Mesenchymal stem cell (in vitro differentiated cells and primary cell): ENCODE data around the gene OR52E4. TPM values are rescaled to one million over a fixed set of nuclear protein-coding genes. Genes with fewer than 3 reads are reported as not detected.

ENCODE experiments used
- DNase-seq: peaks from one replicate; pipeline ENCODE4 v3.0.0-alpha.2; 2013
- H2AFZ ChIP-seq: one replicate; pipeline ENCODE4 v1.6.1; 2013; ENCODE audit warnings: low read depth, mild to moderate bottlenecking, control low read depth, inconsistent platforms, low read length, moderate library complexity
- H2AK5ac ChIP-seq: 2 replicates; pipeline ENCODE4 v1.6.1; 2013; ENCODE audit warnings: low read length, moderate library complexity, mild to moderate bottlenecking, inconsistent platforms; ENCODE audit not compliant: severe bottlenecking
- H2BK120ac ChIP-seq: one replicate; pipeline ENCODE4 v1.6.1; 2013; ENCODE audit warnings: low read depth, mild to moderate bottlenecking, inconsistent platforms, low read length, moderate library complexity
- H2BK12ac ChIP-seq, 2 experiments: one replicate each; pipeline ENCODE4 v1.6.1; 2013; ENCODE audit warnings: inconsistent platforms in 2 of 2, low read length in 2 of 2, mild to moderate bottlenecking in 2 of 2, moderate library complexity in 2 of 2, control low read depth in 1 of 2
- H2BK15ac ChIP-seq: one replicate; pipeline ENCODE4 v1.6.1; 2013; ENCODE audit warnings: mild to moderate bottlenecking, low read depth, inconsistent platforms; ENCODE audit not compliant: poor library complexity, severe bottlenecking
- H2BK5ac ChIP-seq: 2 replicates; pipeline ENCODE4 v1.6.1; 2013; ENCODE audit warnings: low read depth, mild to moderate bottlenecking, low read length, control low read depth, inconsistent platforms; ENCODE audit not compliant: poor library complexity, severe bottlenecking
- H3K14ac ChIP-seq, 2 experiments: one replicate each; pipeline ENCODE4 v1.6.1; 2013; ENCODE audit warnings: inconsistent platforms in 2 of 2, low read length in 2 of 2, control low read depth in 1 of 2, mild to moderate bottlenecking in 1 of 2, moderate library complexity in 1 of 2
- H3K18ac ChIP-seq, 2 experiments: one replicate each; pipeline ENCODE4 v1.6.1; 2013; ENCODE audit warnings: inconsistent platforms in 2 of 2, low read length in 2 of 2, control low read depth in 1 of 2, low read depth in 1 of 2, mild to moderate bottlenecking in 1 of 2
- H3K23ac ChIP-seq, 2 experiments: one replicate each; pipeline ENCODE4 v1.6.1; 2013; ENCODE audit warnings: inconsistent platforms in 2 of 2, low read length in 2 of 2, mild to moderate bottlenecking in 2 of 2, moderate library complexity in 2 of 2, control low read depth in 1 of 2
- H3K27ac ChIP-seq: 2 replicates; pipeline ENCODE4 v1.5.1; 2013; ENCODE audit warnings: mild to moderate bottlenecking, moderate library complexity, low read length, control low read depth, inconsistent platforms; ENCODE audit not compliant: poor library complexity, severe bottlenecking
- H3K27me3 ChIP-seq, 2 experiments: 2 replicates each; pipeline versions ENCODE4 v1.6.1 to v1.7.0; 2013; ENCODE audit warnings: low read length in 2 of 2, mild to moderate bottlenecking in 2 of 2, moderate library complexity in 2 of 2, control low read depth in 1 of 2, inconsistent platforms in 1 of 2; ENCODE audit not compliant: control insufficient read depth in 1 of 2, insufficient read depth in 1 of 2
- H3K36me3 ChIP-seq, 2 experiments: 2 replicates each; pipeline versions ENCODE4 v1.6.1 to v1.7.0; 2013; ENCODE audit warnings: low read length in 2 of 2, control low read depth in 1 of 2, inconsistent platforms in 1 of 2, low read depth in 1 of 2, mild to moderate bottlenecking in 1 of 2; ENCODE audit not compliant: insufficient read depth in 2 of 2, control insufficient read depth in 1 of 2
- H3K4ac ChIP-seq, 2 experiments: one replicate each; pipeline ENCODE4 v1.6.1; 2013; ENCODE audit warnings: inconsistent platforms in 2 of 2, low read length in 2 of 2, mild to moderate bottlenecking in 2 of 2, moderate library complexity in 2 of 2, control low read depth in 1 of 2, low read depth in 1 of 2
- H3K4me1 ChIP-seq: 2 replicates; pipeline ENCODE4 v1.6.1; 2013; ENCODE audit warnings: low read depth, low read length, control low read depth; ENCODE audit not compliant: control insufficient read depth, insufficient read depth
- H3K4me2 ChIP-seq: 2 replicates; pipeline ENCODE4 v1.6.1; 2013; ENCODE audit warnings: low read length, mild to moderate bottlenecking, inconsistent platforms; ENCODE audit not compliant: poor library complexity, severe bottlenecking
- H3K4me3 ChIP-seq, 2 experiments: 2 replicates each; pipeline versions ENCODE4 v1.5.1 to v1.7.0; 2013; ENCODE audit warnings: low read length in 2 of 2, mild to moderate bottlenecking in 2 of 2, control low read depth in 1 of 2, low read depth in 1 of 2; ENCODE audit not compliant: insufficient read depth in 1 of 2
- H3K79me1 ChIP-seq: replicated peaks from 2 replicates; pipeline ENCODE4 v1.6.1; 2013; ENCODE audit warnings: mild to moderate bottlenecking, control low read depth, low read length, inconsistent platforms; ENCODE audit not compliant: poor library complexity, severe bottlenecking
- H3K9ac ChIP-seq: 2 replicates; pipeline ENCODE4 v1.7.0; 2013; ENCODE audit warnings: mild to moderate bottlenecking, low read length, moderate library complexity
- H3K9me3 ChIP-seq: 2 replicates; pipeline ENCODE4 v1.7.0; 2013; ENCODE audit warnings: mild to moderate bottlenecking, low read length; ENCODE audit not compliant: control insufficient read depth
- H4K8ac ChIP-seq: one replicate; pipeline ENCODE4 v1.6.1; 2013; ENCODE audit warnings: inconsistent platforms, mild to moderate bottlenecking, low read length, moderate library complexity
- H4K91ac ChIP-seq: one replicate; pipeline ENCODE4 v1.6.1; 2013; ENCODE audit warnings: mild to moderate bottlenecking, low read length, inconsistent platforms
- WGBS: methylation state at CpG from one replicate; pipeline ENCODE4 v1.1.7; 2013; ENCODE audit warnings: mixed read lengths; 5-methylcytosine and 5-hydroxymethylcytosine counted together
- polyA plus RNA-seq, 2 experiments: library from polyadenylated mRNA; stranded (reverse); fragments of 200-250 nt; gene quantifications; one replicate each; pipeline ENCODE4 v1.2.3, GENCODE V29; 2013

The OR52E4 gene
- polyA plus RNA-seq (2013, experiment 1 of 2): not detected
- polyA plus RNA-seq (2013, experiment 2 of 2): not detected

DNA sequence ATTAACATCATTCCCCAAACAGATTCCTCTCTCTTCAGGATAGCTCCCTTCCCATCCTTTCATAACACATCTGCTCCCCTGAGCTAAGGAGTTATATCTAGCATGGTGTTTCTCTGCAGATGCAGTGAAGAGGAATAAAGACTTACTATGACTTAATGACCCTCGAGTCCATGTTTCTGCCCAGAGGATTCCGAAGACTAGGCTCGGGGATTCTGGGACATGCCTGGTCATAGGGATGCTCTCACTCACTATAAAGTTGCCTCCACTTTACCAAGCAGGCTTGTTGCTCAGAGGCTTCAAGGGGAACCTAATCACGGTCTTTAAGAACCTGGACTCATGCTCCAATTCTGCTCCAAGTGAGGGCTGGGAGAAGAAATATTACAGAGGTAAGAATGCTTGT lies at the start of gene OR52E4:
OR52E4 (plus strand) TSS at position 301 of the 400 bp plus-strand sequence. CDS start 3,664 bp downstream, outside the sequence.
- Histone ChIP-seq H3K27ac (no peak within 1 kb of the TSS), H2AK5ac (no peak within 1 kb of the TSS), H3K23ac (no peak within 1 kb of the TSS), H4K91ac (no peak within 1 kb of the TSS), H3K4me3 (no peak within 1 kb of the TSS), H2AFZ (no peak within 1 kb of the TSS), H4K8ac (no peak within 1 kb of the TSS), H2BK15ac (no peak within 1 kb of the TSS), H3K4me2 (no peak within 1 kb of the TSS), H3K9ac (no peak within 1 kb of the TSS), H3K36me3 (no peaks in the 10 kb centered on the region), H3K9me3 (no peaks in the 10 kb centered on the region), H3K4me1 (no peaks in the 10 kb centered on the region), H3K18ac (no peak within 1 kb of the TSS), H3K27me3 (peaks cover 0 to 2% of the 10 kb centered on the region in 2 experiments), H2BK5ac (no peak within 1 kb of the TSS), H2BK120ac (no peak within 1 kb of the TSS), H2BK12ac (no peak within 1 kb of the TSS), H3K14ac (no peak within 1 kb of the TSS), H3K79me1 (no peaks in the 10 kb centered on the region), H3K4ac (no peak within 1 kb of the TSS)
- no peak for DNase-seq
- WGBS: 71% methylated on average over 4 of the region's 4 CpGs

DNA sequence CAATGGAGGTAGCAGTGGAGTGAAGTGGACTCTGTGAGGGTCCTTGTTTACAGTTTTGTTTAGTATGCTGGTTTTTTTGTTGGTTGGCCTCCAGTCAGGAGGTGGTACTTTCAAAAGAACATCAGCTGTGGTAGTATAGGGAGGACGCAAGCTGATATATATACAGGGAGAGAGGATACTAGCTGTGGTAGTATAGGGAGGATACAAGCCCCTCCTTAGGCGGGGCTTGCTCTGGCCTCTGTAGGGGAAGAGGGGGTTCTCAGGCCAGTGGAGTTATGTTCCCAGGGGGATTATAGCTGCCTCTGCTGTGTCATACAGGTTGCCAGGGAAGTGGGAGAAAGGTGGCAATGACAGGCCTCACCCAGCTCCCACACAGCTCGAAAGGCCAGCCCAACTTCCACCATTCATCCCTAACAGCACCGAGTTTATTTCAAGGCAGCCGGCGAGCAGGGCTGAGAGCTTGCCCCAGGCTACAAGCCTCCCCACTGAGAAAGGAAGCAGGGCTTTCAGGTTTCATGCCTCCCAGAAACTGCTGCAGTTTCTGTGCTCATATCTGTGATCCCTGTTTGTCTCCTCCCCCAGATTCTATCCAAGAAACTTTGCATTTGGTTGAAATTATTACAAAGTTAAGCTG lies 49.1 kb upstream of the OR52E4 start:
- H2BK12ac ChIP-seq: no peak overlapping the region
- H3K14ac ChIP-seq: no peak overlapping the region
- no peak overlapping the region for H3K4me3 ChIP-seq
- no peaks in the 10 kb centered on the region for H3K36me3 ChIP-seq
- H3K27me3 ChIP-seq: no peaks in the 10 kb centered on the region
- no peaks in the 10 kb centered on the region for H3K79me1 ChIP-seq
- no peaks in the 10 kb centered on the region for H3K4me1 ChIP-seq
- H2BK5ac ChIP-seq: no peak overlapping the region
- no peak overlapping the region for H3K4me2 ChIP-seq
- H3K27ac ChIP-seq: no peak overlapping the region
- 48% methylated on average over 5 of the region's 6 CpGs for WGBS
- no peak overlapping the region for H2BK15ac ChIP-seq
- H4K8ac ChIP-seq: no peak overlapping the region
- no peak overlapping the region for H3K23ac ChIP-seq
- DNase-seq: no peak
- H2BK120ac ChIP-seq: no peak overlapping the region
- no peak overlapping the region for H4K91ac ChIP-seq
- no peak overlapping the region for H3K9ac ChIP-seq
- H3K18ac ChIP-seq: no peak overlapping the region
- no peak overlapping the region for H2AFZ ChIP-seq
- H3K9me3 ChIP-seq: no peaks in the 10 kb centered on the region
- no peak overlapping the region for H3K4ac ChIP-seq
- H2AK5ac ChIP-seq: no peak overlapping the region

DNA sequence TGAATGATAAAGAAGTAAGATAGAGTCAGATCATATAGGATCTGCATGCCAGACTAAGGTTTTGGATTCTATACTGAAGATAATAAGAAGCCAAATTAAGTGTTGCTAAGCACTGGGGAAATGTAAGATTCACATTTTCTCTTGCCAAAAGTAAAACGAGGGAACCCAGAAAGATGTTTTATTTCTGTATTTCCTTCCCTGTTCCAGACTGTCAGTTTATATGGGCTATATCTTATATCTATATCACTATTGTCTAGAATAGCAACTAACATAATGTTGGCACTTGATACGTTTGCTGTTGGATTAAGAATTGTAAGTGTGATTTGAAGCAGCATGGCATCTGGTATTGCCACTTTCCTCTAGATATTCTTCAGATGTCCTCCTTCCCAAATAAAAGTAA lies 47.0 kb upstream of the OR52E4 start:
- H4K91ac ChIP-seq: no peak overlapping the region
- H4K8ac ChIP-seq: no peak overlapping the region
- H2AK5ac ChIP-seq: no peak overlapping the region
- H3K9ac ChIP-seq: no peak overlapping the region
- no peak overlapping the region for H3K4ac ChIP-seq
- H3K4me1 ChIP-seq: no peaks in the 10 kb centered on the region
- no peaks in the 10 kb centered on the region for H3K79me1 ChIP-seq
- no peak overlapping the region for H3K18ac ChIP-seq
- DNase-seq: no peak
- H2BK15ac ChIP-seq: no peak overlapping the region
- H3K36me3 ChIP-seq: no peaks in the 10 kb centered on the region
- H3K4me2 ChIP-seq: no peak overlapping the region
- no peak overlapping the region for H3K23ac ChIP-seq
- no CpG with 5 or more reads among the region's 2 CpGs for WGBS
- H2BK120ac ChIP-seq: no peak overlapping the region
- no peak overlapping the region for H2BK5ac ChIP-seq
- no peak overlapping the region for H2BK12ac ChIP-seq
- H3K4me3 ChIP-seq: no peak overlapping the region
- no peak overlapping the region for H3K14ac ChIP-seq
- H3K27ac ChIP-seq: no peak overlapping the region
- H2AFZ ChIP-seq: no peak overlapping the region
- no peaks in the 10 kb centered on the region for H3K9me3 ChIP-seq
- H3K27me3 ChIP-seq: no peaks in the 10 kb centered on the region

DNA sequence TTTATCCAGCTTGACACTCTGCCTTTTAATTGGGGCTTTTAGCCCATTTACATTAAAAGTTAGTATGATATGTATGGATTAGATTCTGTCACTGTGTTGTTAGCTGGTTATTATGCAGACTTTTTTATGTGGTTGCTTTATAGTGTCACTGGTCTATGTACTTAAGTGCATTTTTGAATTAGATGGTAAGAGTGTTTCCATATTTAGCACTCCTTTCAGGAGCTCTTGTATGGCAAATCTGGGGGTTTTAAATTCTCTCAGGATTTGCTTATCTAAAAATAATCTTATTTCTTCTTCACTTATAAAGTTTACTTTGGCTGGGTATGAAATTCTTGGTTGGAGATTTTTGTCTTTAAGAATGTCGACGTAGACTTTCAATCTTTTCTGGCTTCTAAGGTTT lies 42.7 kb upstream of the OR52E4 start:
- Histone ChIP-seq H2BK12ac (no peak overlapping the region), H3K27ac (no peak overlapping the region), H3K14ac (no peak overlapping the region), H2AFZ (no peak overlapping the region), H3K18ac (no peak overlapping the region), H2AK5ac (no peak overlapping the region), H3K4me2 (no peak overlapping the region), H4K8ac (no peak overlapping the region), H3K36me3 (no peaks in the 10 kb centered on the region), H3K4ac (no peak overlapping the region), H2BK5ac (no peak overlapping the region), H3K9me3 (no peaks in the 10 kb centered on the region), H3K79me1 (no peaks in the 10 kb centered on the region), H3K9ac (no peak overlapping the region), H2BK120ac (no peak overlapping the region), H3K4me1 (no peaks in the 10 kb centered on the region), H2BK15ac (no peak overlapping the region), H3K23ac (no peak overlapping the region), H3K27me3 (no peaks in the 10 kb centered on the region), H3K4me3 (no peak overlapping the region), H4K91ac (no peak overlapping the region)
- no peak for DNase-seq
- WGBS: 86% methylated on average over 2 of the region's 2 CpGs
